GM12801 (cell line): Measurements from ENCODE around the gene SHPK.

Experiments
- TF ChIP-seq, protein P1 (sequence below): IDR thresholded peaks from one replicate; pipeline ENCODE4 v1.5.1; 2011; ENCODE audit warnings: control low read depth; ENCODE audit not compliant: insufficient read length; ENCODE audit errors: extremely low read depth

Gene SHPK

GRCh38 chr17:3621146-3621720, 14.8 kb downstream of the SHPK start:
- TF ChIP-seq, protein P1, sequence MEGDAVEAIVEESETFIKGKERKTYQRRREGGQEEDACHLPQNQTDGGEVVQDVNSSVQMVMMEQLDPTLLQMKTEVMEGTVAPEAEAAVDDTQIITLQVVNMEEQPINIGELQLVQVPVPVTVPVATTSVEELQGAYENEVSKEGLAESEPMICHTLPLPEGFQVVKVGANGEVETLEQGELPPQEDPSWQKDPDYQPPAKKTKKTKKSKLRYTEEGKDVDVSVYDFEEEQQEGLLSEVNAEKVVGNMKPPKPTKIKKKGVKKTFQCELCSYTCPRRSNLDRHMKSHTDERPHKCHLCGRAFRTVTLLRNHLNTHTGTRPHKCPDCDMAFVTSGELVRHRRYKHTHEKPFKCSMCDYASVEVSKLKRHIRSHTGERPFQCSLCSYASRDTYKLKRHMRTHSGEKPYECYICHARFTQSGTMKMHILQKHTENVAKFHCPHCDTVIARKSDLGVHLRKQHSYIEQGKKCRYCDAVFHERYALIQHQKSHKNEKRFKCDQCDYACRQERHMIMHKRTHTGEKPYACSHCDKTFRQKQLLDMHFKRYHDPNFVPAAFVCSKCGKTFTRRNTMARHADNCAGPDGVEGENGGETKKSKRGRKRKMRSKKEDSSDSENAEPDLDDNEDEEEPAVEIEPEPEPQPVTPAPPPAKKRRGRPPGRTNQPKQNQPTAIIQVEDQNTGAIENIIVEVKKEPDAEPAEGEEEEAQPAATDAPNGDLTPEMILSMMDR: no peak

DNA sequence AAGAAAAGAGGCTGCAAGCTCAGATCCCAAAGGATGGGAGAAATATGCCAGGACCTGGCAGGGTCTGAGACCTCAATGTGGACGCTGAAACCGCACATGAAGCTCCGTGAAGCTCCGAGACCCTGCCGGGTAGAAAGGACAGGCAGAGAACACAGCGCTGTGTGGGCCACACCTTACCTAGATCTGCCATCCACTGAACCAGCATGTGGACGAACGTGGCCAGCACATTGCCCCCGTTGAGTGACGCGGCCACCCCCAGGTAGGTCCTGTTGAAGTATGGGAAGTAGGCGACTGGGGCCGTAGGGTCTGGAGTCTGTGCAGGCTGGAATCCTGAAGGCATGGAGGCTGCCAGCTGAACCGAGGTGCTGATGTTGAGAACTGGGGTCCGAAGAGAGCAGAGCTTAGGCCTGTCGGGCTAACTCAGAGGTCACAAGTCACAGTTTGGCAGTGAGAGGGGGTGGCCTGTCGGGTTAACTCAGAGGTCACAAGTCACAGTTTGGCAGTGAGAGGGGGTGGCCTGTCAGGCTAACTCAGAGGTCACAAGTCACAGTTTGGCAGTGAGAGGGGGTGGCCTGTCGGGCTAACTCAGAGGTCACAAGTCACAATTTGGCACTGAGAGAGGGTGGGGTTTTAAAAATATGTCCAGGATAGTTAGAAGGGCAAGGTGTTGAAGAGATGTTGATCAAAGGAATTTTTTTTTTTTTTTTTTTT, 20.7 kb downstream of the SHPK start:
- TF ChIP-seq, protein P1: no peak

GRCh38 chr17:3613124-3613523, 22.9 kb downstream of the SHPK start:
- TF ChIP-seq, protein P1: no peak

DNA sequence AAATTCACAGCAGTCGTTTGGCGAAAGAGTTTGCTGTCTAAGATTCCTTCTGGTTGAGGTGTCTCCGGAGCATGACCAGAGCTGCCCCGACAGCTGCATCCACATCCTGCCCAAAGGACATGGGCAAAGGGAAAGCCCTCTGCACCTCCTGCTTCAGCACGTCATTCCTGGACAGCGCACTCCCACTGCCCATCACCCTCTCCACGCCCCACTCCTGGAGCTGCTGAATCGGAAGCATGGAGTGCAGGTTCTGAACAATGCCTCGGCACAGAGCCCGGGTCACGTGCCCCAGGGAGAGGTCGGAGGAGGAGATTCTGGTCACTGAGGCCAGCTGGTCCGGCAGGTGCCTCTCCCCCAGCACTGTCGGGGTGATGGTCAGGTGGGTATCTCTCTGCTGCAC, 25.5 kb downstream of the SHPK start:
- TF ChIP-seq, protein P1: no peak

DNA sequence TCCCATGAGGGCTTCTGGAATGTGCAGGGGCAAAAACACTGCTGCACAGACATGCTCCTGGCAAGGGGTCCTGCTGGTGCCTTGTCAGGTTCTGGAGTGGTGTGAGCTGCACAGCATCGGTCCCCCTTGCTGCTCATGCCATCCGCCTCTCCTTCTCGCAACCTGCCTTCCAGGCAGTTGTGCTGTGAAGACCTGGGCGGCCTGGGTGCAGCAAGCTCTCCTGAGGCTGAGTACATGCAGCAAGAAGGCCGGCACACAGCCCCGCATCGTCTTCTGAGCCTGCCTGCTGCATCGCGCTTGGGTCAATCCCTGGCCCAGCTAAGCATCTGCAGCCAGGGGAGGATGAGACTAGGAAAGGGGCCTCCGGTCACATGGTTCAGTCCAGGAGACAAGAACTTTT, 26.4 kb downstream of the SHPK start:
- TF ChIP-seq, protein P1: no peak

- TF ChIP-seq, protein P1: no peak
Measured at GRCh38 chr17:3603870-3604259, 32.2 kb downstream of the SHPK start.

GRCh38 chr17:3603119-3603869, 32.8 kb downstream of the SHPK start:
- TF ChIP-seq, protein P1: no peak
